ENCODE measurements around the gene KSR1. TPM values are rescaled to one million over a fixed set of nuclear protein-coding genes. Genes with fewer than 3 reads are reported as not detected.

KSR1 gene
- total and polyA plus RNA-seq, 10 of the 15 experiments (the other 5 are each of a cell fraction or from before 2014, with no cell fraction given), result 0.97 to 66.6 (median 22.9) TPM

GRCh38 chr17:27595208-27595607, 139.0 kb downstream of the KSR1 start (continued):
- TF ChIP-seq ZBTB33 (IDR thresholded peaks at IDR 0.05) (no peak), RBBP5 (conservative IDR thresholded peaks at IDR 0.05) (no peak)

- intact Hi-C loops (cut with micrococcal nuclease; ENCODE audit: unreplicated experiment) (no loop called here), in situ Hi-C loops (cut with MboI) (loop anchor here (5.0 kb wide), 3 partner anchors 139 to 244 kb away; partner anchors contain the start of gene KSR1)
- Histone ChIP-seq H3K27ac (ENCODE audit: control insufficient read depth, insufficient read depth) (no peak overlapping the region), H2AFZ (ENCODE audit: control insufficient read depth, low read depth, low read length) (no peak overlapping the region), H3K9ac (ENCODE audit: control insufficient read depth, insufficient read depth, low read length) (no peak overlapping the region), H3K4me1 (ENCODE audit: control insufficient read depth, insufficient read depth, low read length) (no peaks in the 10 kb centered on the region), H4K20me1 (ENCODE audit: control insufficient read depth, insufficient read depth) (no peaks in the 10 kb centered on the region), H3K4me3 (no peak overlapping the region), H3K79me2 (ENCODE audit: control insufficient read depth, insufficient read depth, low read length) (no peaks in the 10 kb centered on the region), H3K36me3 (ENCODE audit: control insufficient read depth in 2 of 2, insufficient read depth in 2 of 2, low read length in 1 of 2) (peaks cover 7 to 29% of the 10 kb centered on the region in 2 experiments; a peak in 3 of 4 replicates), H3K27me3 (replicated peaks in 1 of 2; ENCODE audit: control insufficient read depth in 2 of 2, insufficient read depth in 2 of 2, low read length in 1 of 2) (no peaks in the 10 kb centered on the region), H3K4me2 (ENCODE audit: control insufficient read depth, insufficient read depth) (no peak overlapping the region), H3K9me3 (replicated peaks; ENCODE audit: control insufficient read depth, insufficient read depth, low read length) (no peaks in the 10 kb centered on the region)
- ATAC-seq, result no peak
- RAD21 ChIA-PET (ENCODE audit: unreplicated experiment), result interaction anchor here (0.7 to 1.2 kb wide), 2 partner anchors 19 to 97 kb away, joined by 3 read pairs; no protein-coding TSS in a partner anchor
- BruUV-seq (replicated peaks), result no TSS peak
- no peak for DNase-seq (ENCODE audit: low read depth, low spot score)
- CTCF ChIA-PET, result interaction anchor here (1.6 to 2.1 kb wide), 4 partner anchors 23 to 359 kb away, joined by 4 to 8 read pairs (median 6); partner anchors contain the start of gene KSR1
- WGBS (ENCODE audit: insufficient coverage, insufficient replicate concordance, low lambda C conversion rate, missing lambda C conversion rate), result 65% methylated on average over 4 of the region's 4 CpGs
- SMC1A ChIA-PET (ENCODE audit: uncharacterized antibody, unreplicated experiment), result interaction anchor here (0.6 to 0.9 kb wide), 2 partner anchors 16 to 22 kb away, joined by 3 read pairs; no protein-coding TSS in a partner anchor
- POLR2A ChIA-PET, result no interaction called here
- FAIRE-seq, result no peak
- no peak for TF ChIP-seq ESRRA (IDR thresholded peaks at IDR 0.05; ENCODE audit: low read length)
- no peak for TF ChIP-seq ZNF687 (IDR thresholded peaks at IDR 0.05)
- no peak for TF ChIP-seq RELA (IDR thresholded peaks at IDR 0.05; ENCODE audit: borderline replicate concordance, partially characterized antibody)
- no peak for TF ChIP-seq FOXM1 (IDR thresholded peaks at IDR 0.05; ENCODE audit: low read depth, low read length)
- no peak for TF ChIP-seq ZNF217 (IDR thresholded peaks at IDR 0.05)
- no peak for TF ChIP-seq RFX5 (IDR thresholded peaks at IDR 0.05; ENCODE audit: low read depth, low read length)
- TF ChIP-seq SREBF2 (IDR thresholded peaks at IDR 0.05; ENCODE audit: low read length), result no peak
- TF ChIP-seq MAX (IDR thresholded peaks at IDR 0.05; ENCODE audit: low read depth, low read length), result no peak
- no peak for TF ChIP-seq ATF2 (IDR thresholded peaks at IDR 0.05; ENCODE audit: low read length)
- no peak for TF ChIP-seq ETV6 (conservative IDR thresholded peaks at IDR 0.05 in 1 of 2, IDR thresholded peaks at IDR 0.05 in 1 of 2; ENCODE audit: borderline replicate concordance in 1 of 2, low read depth in 1 of 2)
- no peak for TF ChIP-seq POLR2AphosphoS2 (IDR thresholded peaks at IDR 0.05; ENCODE audit: low read depth, low read length)
- no peak for TF ChIP-seq TARDBP (IDR thresholded peaks at IDR 0.05; ENCODE audit: borderline replicate concordance)
- no peak for TF ChIP-seq E2F4 (IDR thresholded peaks at IDR 0.05; ENCODE audit: low read depth, low read length)
Observed at GRCh38 chr17:27596096-27596495, 139.8 kb downstream of the KSR1 start.

Data from GM12878 (cell line).